ENCODE data around the gene REPS1. TPM values are rescaled to one million over a fixed set of nuclear protein-coding genes. Genes with fewer than 3 reads are reported as not detected.

The REPS1 gene, protein sequence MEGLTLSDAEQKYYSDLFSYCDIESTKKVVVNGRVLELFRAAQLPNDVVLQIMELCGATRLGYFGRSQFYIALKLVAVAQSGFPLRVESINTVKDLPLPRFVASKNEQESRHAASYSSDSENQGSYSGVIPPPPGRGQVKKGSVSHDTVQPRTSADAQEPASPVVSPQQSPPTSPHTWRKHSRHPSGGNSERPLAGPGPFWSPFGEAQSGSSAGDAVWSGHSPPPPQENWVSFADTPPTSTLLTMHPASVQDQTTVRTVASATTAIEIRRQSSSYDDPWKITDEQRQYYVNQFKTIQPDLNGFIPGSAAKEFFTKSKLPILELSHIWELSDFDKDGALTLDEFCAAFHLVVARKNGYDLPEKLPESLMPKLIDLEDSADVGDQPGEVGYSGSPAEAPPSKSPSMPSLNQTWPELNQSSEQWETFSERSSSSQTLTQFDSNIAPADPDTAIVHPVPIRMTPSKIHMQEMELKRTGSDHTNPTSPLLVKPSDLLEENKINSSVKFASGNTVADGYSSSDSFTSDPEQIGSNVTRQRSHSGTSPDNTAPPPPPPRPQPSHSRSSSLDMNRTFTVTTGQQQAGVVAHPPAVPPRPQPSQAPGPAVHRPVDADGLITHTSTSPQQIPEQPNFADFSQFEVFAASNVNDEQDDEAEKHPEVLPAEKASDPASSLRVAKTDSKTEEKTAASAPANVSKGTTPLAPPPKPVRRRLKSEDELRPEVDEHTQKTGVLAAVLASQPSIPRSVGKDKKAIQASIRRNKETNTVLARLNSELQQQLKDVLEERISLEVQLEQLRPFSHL
- total RNA-seq (ENCODE audit: low replicate concordance) = 13.7 and 24.0 TPM in 2 replicates

GRCh38 chr6:138987643-138988468, at the start of gene REPS1:
TSS of gene REPS1 (minus strand) at chr6:138988253. CDS start at chr6:138987682, 571 bp downstream.

DNA sequence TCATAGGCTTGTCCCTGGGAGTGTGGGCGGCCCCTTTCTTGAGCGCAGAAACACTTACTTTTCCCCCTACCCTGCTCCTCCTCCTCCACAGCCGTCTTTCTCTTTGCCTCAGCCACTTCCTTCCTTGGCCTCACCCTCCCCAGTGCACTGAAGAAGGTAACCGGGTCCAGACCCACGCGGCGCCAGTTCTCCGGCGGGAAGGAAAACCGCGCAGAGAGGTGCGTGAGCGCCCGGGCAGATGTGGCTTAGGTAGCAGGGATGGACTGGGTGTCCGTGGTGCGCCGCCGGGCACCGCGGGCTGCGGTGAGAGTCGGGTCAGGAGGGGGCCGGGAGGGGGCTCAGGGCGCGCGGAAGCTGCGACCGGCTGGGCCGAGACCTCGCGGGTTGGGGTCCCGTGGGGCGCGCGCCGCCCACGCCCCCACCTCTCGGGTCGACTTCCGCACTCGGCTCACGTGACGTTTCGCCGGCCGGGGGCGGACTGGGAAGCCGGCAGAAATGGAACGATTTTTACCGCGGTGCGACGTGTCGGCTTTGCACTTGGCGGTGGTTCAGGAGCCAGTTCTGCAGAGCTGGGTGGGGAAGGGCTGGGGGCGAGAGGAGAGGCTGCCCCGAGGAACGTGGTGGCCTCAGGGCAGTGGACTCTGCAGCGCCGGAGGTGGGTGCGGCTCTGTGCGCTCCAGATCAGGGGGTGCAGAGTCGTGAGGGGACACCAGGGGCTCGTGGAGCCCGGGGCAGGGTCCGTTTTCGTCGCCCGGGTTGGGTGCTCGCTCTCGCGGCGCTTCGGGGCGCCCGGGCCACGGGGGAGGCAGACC, 40.8 kb upstream of the REPS1 start, which contains the start of gene ABRACL:
Gene ABRACL, plus strand, starts transcription at position 88 of the 812 bp plus-strand sequence. CDS start 5,416 bp downstream, outside the sequence.

Other genes starting within 250 kb of the REPS1 start
- gene CCDC28A, start 214.5 kb downstream of the REPS1 start, total RNA-seq (ENCODE audit: low replicate concordance) = 11.7 and 13.2 TPM in 2 replicates
- gene ECT2L, start 192.2 kb downstream of the REPS1 start, total RNA-seq (ENCODE audit: low replicate concordance) = under 0.01 TPM in 1 of 2 replicates, not detected in the other
- 16.6 and 48.0 TPM in 2 replicates for gene ABRACL, start 40.5 kb upstream of the REPS1 start, total RNA-seq (ENCODE audit: low replicate concordance)
- 11.3 and 27.1 TPM in 2 replicates for gene HECA, start 146.8 kb upstream of the REPS1 start, total RNA-seq (ENCODE audit: low replicate concordance)

All from smooth muscle cell of the coronary artery (primary cell).